Measurements from ENCODE around the gene DNAAF2. TPM values are rescaled to one million over a fixed set of nuclear protein-coding genes. Genes with fewer than 3 reads are reported as not detected.

DNAAF2 gene
- total and polyA plus RNA-seq, 4 donors: 3.9 to 4.8 (median 4.6) TPM

- ATAC-seq (ENCODE audit: low FRiP score) (no peak), DNase-seq (no peak)
- H3K4me1 ChIP-seq (ENCODE audit: control insufficient read depth in 1 of 2, insufficient read depth in 2 of 2, low read length in 2 of 2): peaks cover 0 to 4% of the 10 kb centered on the region in 2 donors
- peaks cover 0 to 2% of the 10 kb centered on the region in 2 donors for H3K36me3 ChIP-seq (ENCODE audit: control insufficient read depth in 1 of 2, insufficient read depth in 2 of 2, low read length in 1 of 2)
- H3K9me3 ChIP-seq (ENCODE audit: control insufficient read depth, low read length): no peaks in the 10 kb centered on the region
- no peak overlapping the region for H3K27ac ChIP-seq (ENCODE audit: low read depth in 1 of 2, low read length in 2 of 2)
- no peak overlapping the region for H3K4me3 ChIP-seq (ENCODE audit: low read length in 2 of 2)
- intact Hi-C loops (cut with DNase I): no loop called here
- WGBS, 2 donors: 90% methylated on average over 6 of the region's 6 CpGs
- H3K27me3 ChIP-seq (ENCODE audit: control insufficient read depth in 1 of 2, insufficient read depth in 2 of 2, low read length in 1 of 2): no peaks in the 10 kb centered on the region
These were observed 17.1 kb downstream of the DNAAF2 start for GRCh38 chr14:49617852-49618519.

- no peak overlapping the region for H3K4me3 ChIP-seq (ENCODE audit: low read length in 2 of 2)
- H3K27me3 ChIP-seq (ENCODE audit: control insufficient read depth in 1 of 2, insufficient read depth in 2 of 2, low read length in 1 of 2): no peaks in the 10 kb centered on the region
- no peaks in the 10 kb centered on the region for H3K9me3 ChIP-seq (ENCODE audit: control insufficient read depth, low read length)
- ATAC-seq (ENCODE audit: low FRiP score) (no peak), DNase-seq (no peak)
- H3K4me1 ChIP-seq (ENCODE audit: control insufficient read depth in 1 of 2, insufficient read depth in 2 of 2, low read length in 2 of 2): no peaks in the 10 kb centered on the region
- peaks cover 0 to 2% of the 10 kb centered on the region in 2 donors for H3K36me3 ChIP-seq (ENCODE audit: control insufficient read depth in 1 of 2, insufficient read depth in 2 of 2, low read length in 1 of 2)
- no peak overlapping the region for H3K27ac ChIP-seq (ENCODE audit: low read depth in 1 of 2, low read length in 2 of 2)
- intact Hi-C loops (cut with DNase I): no loop called here
- 59 to 63% methylated on average over 6 of the region's 6 CpGs for WGBS, 2 donors
These were observed 19.3 kb downstream of the DNAAF2 start for GRCh38 chr14:49615776-49616175.

GRCh38 chr14:49614196-49614595, 20.8 kb downstream of the DNAAF2 start:
- WGBS, 2 donors: 89 to 91% methylated on average over 2 of the region's 2 CpGs
- Histone ChIP-seq H3K9me3 (ENCODE audit: control insufficient read depth, low read length) (no peaks in the 10 kb centered on the region), H3K4me3 (ENCODE audit: low read length in 2 of 2) (no peak overlapping the region), H3K36me3 (ENCODE audit: control insufficient read depth in 1 of 2, insufficient read depth in 2 of 2, low read length in 1 of 2) (peaks cover 0 to 2% of the 10 kb centered on the region in 2 donors), H3K27ac (ENCODE audit: low read depth in 1 of 2, low read length in 2 of 2) (no peak overlapping the region), H3K27me3 (ENCODE audit: control insufficient read depth in 1 of 2, insufficient read depth in 2 of 2, low read length in 1 of 2) (no peaks in the 10 kb centered on the region), H3K4me1 (ENCODE audit: control insufficient read depth in 1 of 2, insufficient read depth in 2 of 2, low read length in 2 of 2) (no peaks in the 10 kb centered on the region)
- DNase-seq (no peak), ATAC-seq (ENCODE audit: low FRiP score) (no peak)
- intact Hi-C loops (cut with DNase I): no loop called here

- DNase-seq (no peak), ATAC-seq (ENCODE audit: low FRiP score) (no peak)
- Histone ChIP-seq H3K27me3 (ENCODE audit: control insufficient read depth in 1 of 2, insufficient read depth in 2 of 2, low read length in 1 of 2) (no peaks in the 10 kb centered on the region), H3K4me1 (ENCODE audit: control insufficient read depth in 1 of 2, insufficient read depth in 2 of 2, low read length in 2 of 2) (no peaks in the 10 kb centered on the region), H3K9me3 (ENCODE audit: control insufficient read depth, low read length) (no peaks in the 10 kb centered on the region), H3K4me3 (ENCODE audit: low read length in 2 of 2) (no peak overlapping the region), H3K36me3 (ENCODE audit: control insufficient read depth in 1 of 2, insufficient read depth in 2 of 2, low read length in 1 of 2) (no peaks in the 10 kb centered on the region), H3K27ac (ENCODE audit: low read depth in 1 of 2, low read length in 2 of 2) (no peak overlapping the region)
- 90 to 91% methylated on average over 8 of the region's 8 CpGs for WGBS, 2 donors
- intact Hi-C loops (cut with DNase I): no loop called here
These were observed 22.4 kb downstream of the DNAAF2 start for GRCh38 chr14:49612671-49613070.

- H3K4me1 ChIP-seq (ENCODE audit: control insufficient read depth in 1 of 2, insufficient read depth in 2 of 2, low read length in 2 of 2): no peaks in the 10 kb centered on the region
- 84 to 88% methylated on average over 4 of the region's 4 CpGs for WGBS, 2 donors
- no peaks in the 10 kb centered on the region for H3K9me3 ChIP-seq (ENCODE audit: control insufficient read depth, low read length)
- no peak for DNase-seq
- H3K27me3 ChIP-seq (ENCODE audit: control insufficient read depth in 1 of 2, insufficient read depth in 2 of 2, low read length in 1 of 2): no peaks in the 10 kb centered on the region
- ATAC-seq (ENCODE audit: low FRiP score): no peak
- H3K27ac ChIP-seq (ENCODE audit: low read depth in 1 of 2, low read length in 2 of 2): no peak overlapping the region
- intact Hi-C loops (cut with DNase I): no loop called here
- no peaks in the 10 kb centered on the region for H3K36me3 ChIP-seq (ENCODE audit: control insufficient read depth in 1 of 2, insufficient read depth in 2 of 2, low read length in 1 of 2)
- H3K4me3 ChIP-seq (ENCODE audit: low read length in 2 of 2): no peak overlapping the region
These were observed 22.8 kb downstream of the DNAAF2 start for GRCh38 chr14:49612251-49612650.

GRCh38 chr14:49607583-49607982, 27.5 kb downstream of the DNAAF2 start:
- intact Hi-C loops (cut with DNase I): no loop called here
- DNase-seq: no peak
- WGBS, 2 donors: 83 to 93% methylated on average over 6 of the region's 6 CpGs
- H3K27ac ChIP-seq (ENCODE audit: low read depth in 1 of 2, low read length in 2 of 2): no peak overlapping the region
- H3K4me3 ChIP-seq (ENCODE audit: low read length in 2 of 2): no peak overlapping the region
- no peaks in the 10 kb centered on the region for H3K9me3 ChIP-seq (ENCODE audit: control insufficient read depth, low read length)
- no peaks in the 10 kb centered on the region for H3K36me3 ChIP-seq (ENCODE audit: control insufficient read depth in 1 of 2, insufficient read depth in 2 of 2, low read length in 1 of 2)
- no peaks in the 10 kb centered on the region for H3K4me1 ChIP-seq (ENCODE audit: control insufficient read depth in 1 of 2, insufficient read depth in 2 of 2, low read length in 2 of 2)
- no peaks in the 10 kb centered on the region for H3K27me3 ChIP-seq (ENCODE audit: control insufficient read depth in 1 of 2, insufficient read depth in 2 of 2, low read length in 1 of 2)
- no peak for ATAC-seq (ENCODE audit: low FRiP score)

GRCh38 chr14:49598485-49599300, 36.4 kb downstream of the DNAAF2 start, which contains the start of gene LRR1:
TSS of gene LRR1 (plus strand) at chr14:49598940. CDS start at chr14:49599021, 81 bp downstream.
- H3K27me3 ChIP-seq (ENCODE audit: control insufficient read depth in 1 of 2, insufficient read depth in 2 of 2, low read length in 1 of 2): no peaks in the 10 kb centered on the region
- H3K36me3 ChIP-seq (ENCODE audit: control insufficient read depth in 1 of 2, insufficient read depth in 2 of 2, low read length in 1 of 2): no peaks in the 10 kb centered on the region
- WGBS, 2 donors: 0% methylated on average over 63 to 77 of the region's 77 CpGs
- H3K4me3 ChIP-seq (ENCODE audit: low read length in 2 of 2): peak within 1 kb of the TSS; percentile 65 to 73
- peak; percentile 95 for ATAC-seq (ENCODE audit: low FRiP score)
- no peaks in the 10 kb centered on the region for H3K4me1 ChIP-seq (ENCODE audit: control insufficient read depth in 1 of 2, insufficient read depth in 2 of 2, low read length in 2 of 2)
- peak within 1 kb of the TSS in 1 of 2 donors; percentile 89 for H3K27ac ChIP-seq (ENCODE audit: low read depth in 1 of 2, low read length in 2 of 2)
- H3K9me3 ChIP-seq (ENCODE audit: control insufficient read depth, low read length): no peaks in the 10 kb centered on the region
- intact Hi-C loops (cut with DNase I): no loop called here
- DNase-seq: peak; percentile 92 to 96

- Histone ChIP-seq H3K27ac (ENCODE audit: low read depth in 1 of 2, low read length in 2 of 2) (peak overlapping the region in 1 of 2 donors; percentile 89), H3K9me3 (ENCODE audit: control insufficient read depth, low read length) (no peaks in the 10 kb centered on the region), H3K4me3 (ENCODE audit: low read length in 2 of 2) (peak overlapping the region; percentile 65 to 73), H3K4me1 (ENCODE audit: control insufficient read depth in 1 of 2, insufficient read depth in 2 of 2, low read length in 2 of 2) (no peaks in the 10 kb centered on the region), H3K27me3 (ENCODE audit: control insufficient read depth in 1 of 2, insufficient read depth in 2 of 2, low read length in 1 of 2) (no peaks in the 10 kb centered on the region), H3K36me3 (ENCODE audit: control insufficient read depth in 1 of 2, insufficient read depth in 2 of 2, low read length in 1 of 2) (no peaks in the 10 kb centered on the region)
- 0% methylated on average over 15 of the region's 15 CpGs for WGBS, 2 donors
- no peak for DNase-seq
- intact Hi-C loops (cut with DNase I): no loop called here
- peak; percentile 56 for ATAC-seq (ENCODE audit: low FRiP score)
These were observed 36.9 kb downstream of the DNAAF2 start for GRCh38 chr14:49598189-49598484.

Data from aorta (tissue), 5 donors.